ENCODE results near the gene RDM1. TPM values are rescaled to one million over a fixed set of nuclear protein-coding genes. Genes with fewer than 3 reads are reported as not detected.
A peak's percentile ranks its signal among the peaks of the same experiment; 100 is the strongest.

The RDM1 gene
- total RNA-seq, 1 donor from 2014 or later: not detected

DNA sequence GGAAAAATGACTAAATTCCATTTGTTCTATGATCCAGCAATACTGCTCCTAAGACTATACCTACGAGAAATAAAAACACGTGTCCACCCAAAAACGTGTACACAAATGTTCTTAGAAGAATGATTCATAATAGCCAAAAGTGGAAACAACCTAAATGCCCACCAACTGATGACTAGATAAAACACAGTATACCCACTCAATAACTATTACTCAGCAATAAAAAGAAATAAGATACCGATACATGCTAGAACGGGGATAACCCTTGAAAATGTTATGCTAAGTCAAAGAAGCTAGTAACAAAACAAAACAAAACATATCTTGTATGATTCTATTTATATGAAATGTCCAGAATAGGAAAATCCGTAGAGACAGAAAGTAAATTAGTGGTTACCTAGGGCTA is 33.1 kb upstream of the RDM1 start:
- TF ChIP-seq, protein P1, sequence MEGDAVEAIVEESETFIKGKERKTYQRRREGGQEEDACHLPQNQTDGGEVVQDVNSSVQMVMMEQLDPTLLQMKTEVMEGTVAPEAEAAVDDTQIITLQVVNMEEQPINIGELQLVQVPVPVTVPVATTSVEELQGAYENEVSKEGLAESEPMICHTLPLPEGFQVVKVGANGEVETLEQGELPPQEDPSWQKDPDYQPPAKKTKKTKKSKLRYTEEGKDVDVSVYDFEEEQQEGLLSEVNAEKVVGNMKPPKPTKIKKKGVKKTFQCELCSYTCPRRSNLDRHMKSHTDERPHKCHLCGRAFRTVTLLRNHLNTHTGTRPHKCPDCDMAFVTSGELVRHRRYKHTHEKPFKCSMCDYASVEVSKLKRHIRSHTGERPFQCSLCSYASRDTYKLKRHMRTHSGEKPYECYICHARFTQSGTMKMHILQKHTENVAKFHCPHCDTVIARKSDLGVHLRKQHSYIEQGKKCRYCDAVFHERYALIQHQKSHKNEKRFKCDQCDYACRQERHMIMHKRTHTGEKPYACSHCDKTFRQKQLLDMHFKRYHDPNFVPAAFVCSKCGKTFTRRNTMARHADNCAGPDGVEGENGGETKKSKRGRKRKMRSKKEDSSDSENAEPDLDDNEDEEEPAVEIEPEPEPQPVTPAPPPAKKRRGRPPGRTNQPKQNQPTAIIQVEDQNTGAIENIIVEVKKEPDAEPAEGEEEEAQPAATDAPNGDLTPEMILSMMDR (IDR thresholded peaks at IDR 0.05; ENCODE audit: borderline replicate concordance): no peak

DNA sequence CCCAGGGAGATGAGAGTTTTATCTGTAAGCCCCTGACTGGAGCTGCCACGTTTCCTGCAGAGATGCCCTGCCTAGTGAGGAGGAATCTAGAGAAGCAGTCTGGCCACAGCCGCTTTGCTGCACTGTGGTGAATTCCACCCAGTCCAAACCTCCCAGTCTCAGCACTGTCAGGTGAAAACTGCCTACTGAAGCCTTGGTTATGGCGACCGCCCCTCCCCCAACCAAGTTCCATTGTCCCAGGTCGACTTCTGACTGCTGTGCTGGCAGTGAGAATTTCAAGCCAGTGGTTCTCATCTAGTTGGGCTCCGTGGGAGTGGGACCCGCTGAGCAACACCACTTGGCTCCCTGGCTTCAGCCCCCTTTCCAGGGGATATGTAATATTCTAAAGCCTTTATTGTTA is 23.1 kb upstream of the RDM1 start:
- intact Hi-C loops (cut with micrococcal nuclease): no loop called here
- H3K9me3 ChIP-seq (replicated peaks): no peaks in the 10 kb centered on the region
- H3K27ac ChIP-seq (replicated peaks): no peak overlapping the region
- DNase-seq: no peak
- H3K36me3 ChIP-seq: no peaks in the 10 kb centered on the region
- peaks cover 46% of the 10 kb centered on the region for H3K27me3 ChIP-seq (ENCODE audit: low read depth)
- H3K4me3 ChIP-seq: no peak overlapping the region
- no peaks in the 10 kb centered on the region for H3K4me1 ChIP-seq
- TF ChIP-seq, protein P1 (IDR thresholded peaks at IDR 0.05; ENCODE audit: borderline replicate concordance): no peak

More for the DNA sequence above, 33.1 kb upstream of the RDM1 start:
- H3K4me1 ChIP-seq: no peaks in the 10 kb centered on the region
- H3K27me3 ChIP-seq (ENCODE audit: low read depth): peaks cover 42% of the 10 kb centered on the region
- no peaks in the 10 kb centered on the region for H3K9me3 ChIP-seq (replicated peaks)
- H3K27ac ChIP-seq (replicated peaks): no peak overlapping the region
- intact Hi-C loops (cut with micrococcal nuclease): loop anchor here (10.0 kb wide), 1 partner anchor 521 kb away; the partner anchor contains the start of gene ZNHIT3
- no peak for DNase-seq
- H3K4me3 ChIP-seq: no peak overlapping the region
- H3K36me3 ChIP-seq: no peaks in the 10 kb centered on the region

DNA sequence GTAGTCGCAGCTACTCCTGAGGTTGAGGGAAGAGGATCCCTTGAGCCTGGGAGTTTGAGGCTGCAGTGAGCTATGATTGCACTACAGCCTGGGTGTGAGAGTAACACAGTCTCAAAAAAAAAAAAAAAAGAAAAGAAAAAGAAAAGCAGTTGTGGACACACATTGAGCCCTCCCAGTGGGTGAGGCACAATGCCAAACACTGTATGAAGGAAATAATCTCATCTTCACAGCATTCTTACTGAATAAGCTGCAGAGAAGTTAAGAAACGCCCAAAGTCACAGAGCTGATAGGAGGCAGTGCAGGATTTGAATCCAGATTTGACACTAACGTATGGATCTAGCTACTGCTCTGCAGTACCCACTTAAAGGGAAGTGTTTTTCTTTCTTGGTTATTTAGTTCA is 18.8 kb upstream of the RDM1 start:
- DNase-seq: no peak
- Histone ChIP-seq H3K27me3 (ENCODE audit: low read depth) (peaks cover 26% of the 10 kb centered on the region), H3K9me3 (replicated peaks) (no peaks in the 10 kb centered on the region), H3K4me3 (no peak overlapping the region), H3K36me3 (no peaks in the 10 kb centered on the region), H3K4me1 (no peaks in the 10 kb centered on the region), H3K27ac (replicated peaks) (no peak overlapping the region)
- intact Hi-C loops (cut with micrococcal nuclease): no loop called here
- TF ChIP-seq, protein P1 (IDR thresholded peaks at IDR 0.05; ENCODE audit: borderline replicate concordance): no peak

DNA sequence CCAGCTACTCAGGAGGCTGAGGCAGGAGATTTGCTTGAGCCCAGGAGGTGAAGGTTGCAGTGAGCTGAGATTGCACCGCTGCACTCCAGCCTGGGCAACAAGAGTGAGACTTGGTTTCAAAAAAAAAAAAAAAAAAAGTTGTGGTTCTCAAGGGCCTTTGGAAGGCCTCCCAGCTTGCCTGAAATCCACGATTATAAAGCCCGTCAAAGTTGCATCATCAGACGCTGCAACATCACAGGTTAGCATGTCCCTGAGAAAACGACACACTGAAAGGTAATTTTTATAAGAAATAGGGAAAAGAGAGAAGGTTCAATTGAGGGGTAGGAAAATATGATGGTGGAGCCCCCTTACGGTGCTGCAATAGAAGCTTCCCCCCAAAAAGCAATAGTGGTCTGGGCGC is 17.5 kb upstream of the RDM1 start:
- no peaks in the 10 kb centered on the region for H3K9me3 ChIP-seq (replicated peaks)
- peaks cover 28% of the 10 kb centered on the region for H3K27me3 ChIP-seq (ENCODE audit: low read depth)
- H3K4me3 ChIP-seq: no peak overlapping the region
- H3K27ac ChIP-seq (replicated peaks): no peak overlapping the region
- DNase-seq: no peak
- no peaks in the 10 kb centered on the region for H3K4me1 ChIP-seq
- TF ChIP-seq, protein P1 (IDR thresholded peaks at IDR 0.05; ENCODE audit: borderline replicate concordance): no peak
- intact Hi-C loops (cut with micrococcal nuclease): no loop called here
- no peaks in the 10 kb centered on the region for H3K36me3 ChIP-seq

DNA sequence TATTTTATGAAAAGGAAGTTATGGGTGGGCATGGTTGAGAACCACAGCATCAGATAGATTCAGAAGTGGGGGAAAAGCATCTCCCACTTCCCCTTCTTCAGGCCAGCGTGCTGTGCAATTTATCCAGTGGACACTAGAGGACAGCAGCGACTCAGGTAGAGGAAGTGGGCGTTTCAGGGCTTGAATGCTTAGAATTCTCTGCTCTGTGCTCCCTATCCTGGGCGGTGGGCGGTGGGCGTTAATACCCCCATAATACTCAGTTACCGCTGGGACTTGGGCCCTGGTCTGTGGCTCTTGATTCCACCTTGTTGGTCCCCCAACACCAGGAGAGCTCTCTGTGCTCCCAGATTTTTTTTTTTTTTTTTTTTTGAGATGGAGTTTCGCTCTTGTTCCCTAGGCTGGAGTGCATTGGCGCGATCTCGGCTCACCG is 16.6 kb upstream of the RDM1 start:
- intact Hi-C loops (cut with micrococcal nuclease): no loop called here
- no peak for DNase-seq
- H3K36me3 ChIP-seq: no peaks in the 10 kb centered on the region
- H3K4me1 ChIP-seq: no peaks in the 10 kb centered on the region
- TF ChIP-seq, protein P1 (IDR thresholded peaks at IDR 0.05; ENCODE audit: borderline replicate concordance): peak; percentile 80
- no peak overlapping the region for H3K27ac ChIP-seq (replicated peaks)
- no peaks in the 10 kb centered on the region for H3K9me3 ChIP-seq (replicated peaks)
- peak overlapping the region; percentile 25 for H3K4me3 ChIP-seq
- peaks cover 28% of the 10 kb centered on the region for H3K27me3 ChIP-seq (ENCODE audit: low read depth)
